OCI-LY1 (cell line): Measurements from ENCODE around the gene CHIT1.

Experiments
- H2AFZ ChIP-seq: fragments of 200-600 bp; sonication (generic), shearing (Covaris generic); 2 replicates; pipeline ENCODE4 v1.6.0; 2014; ENCODE audit warnings: antibody characterized with exemption, mild to moderate bottlenecking, low read length
- H3F3A ChIP-seq: fragments of 200-600 bp; sonication (generic), shearing (Covaris generic); 2 replicates; pipeline ENCODE4 v1.6.0; 2014; ENCODE audit warnings: mild to moderate bottlenecking, antibody characterized with exemption, low read length, moderate library complexity; ENCODE audit not compliant: insufficient read depth
- H3K27ac ChIP-seq: fragments of 200-600 bp; sonication (generic); 2 replicates; pipeline ENCODE4 v1.5.1; 2014; ENCODE audit warnings: low read length, mixed run types, mild to moderate bottlenecking, low read depth; ENCODE audit not compliant: poor library complexity, severe bottlenecking
- H3K27me3 ChIP-seq: fragments of 200-600 bp; sonication (generic); 2 replicates; pipeline ENCODE4 v1.6.0; 2014; ENCODE audit warnings: antibody characterized with exemption, mild to moderate bottlenecking, low read length, moderate library complexity; ENCODE audit not compliant: insufficient read depth
- H3K36me3 ChIP-seq: fragments of 200-600 bp; sonication (generic); 2 replicates; pipeline ENCODE4 v1.6.1; 2014; ENCODE audit warnings: mild to moderate bottlenecking, antibody characterized with exemption, low read length, moderate library complexity, mixed read lengths; ENCODE audit not compliant: insufficient read depth
- H3K4me1 ChIP-seq: fragments of 200-600 bp; sonication (generic); 2 replicates; pipeline ENCODE4 v1.5.1; 2014; ENCODE audit warnings: mild to moderate bottlenecking, low read length, moderate library complexity; ENCODE audit not compliant: insufficient read depth, severe bottlenecking
- H3K4me2 ChIP-seq: fragments of 200-600 bp; sonication (generic), shearing (Covaris generic); 2 replicates; pipeline ENCODE4 v1.6.1; 2014; ENCODE audit warnings: low read length
- H3K4me3 ChIP-seq: fragments of 200-600 bp; sonication (generic); 2 replicates; pipeline ENCODE4 v1.5.1; 2014; ENCODE audit warnings: low read length, low read depth, mild to moderate bottlenecking, mixed read lengths; ENCODE audit not compliant: poor library complexity, severe bottlenecking
- H3K79me2 ChIP-seq: fragments of 200-600 bp; shearing (Covaris generic); 2 replicates; pipeline ENCODE4 v1.6.1; 2016; ENCODE audit warnings: mixed run types, low read length, mixed read lengths; ENCODE audit not compliant: insufficient read depth
- H3K9ac ChIP-seq: fragments of 200-600 bp; sonication (generic), shearing (Covaris generic); 2 replicates; pipeline ENCODE4 v1.6.1; 2014; ENCODE audit warnings: mild to moderate bottlenecking, low read length, mixed read lengths
- H3K9me2 ChIP-seq: fragments of 200-600 bp; sonication (generic), shearing (Covaris generic); 2 replicates; pipeline ENCODE4 v1.6.1; 2014; ENCODE audit warnings: low read depth, mild to moderate bottlenecking, low read length, mixed read lengths
- H3K9me3 ChIP-seq: fragments of 200-600 bp; shearing (Covaris generic); 2 replicates; pipeline ENCODE4 v1.6.1; 2014; ENCODE audit warnings: low read length, mixed read lengths
- H4K20me1 ChIP-seq: fragments of 200-600 bp; sonication (generic), shearing (Covaris generic); 2 replicates; pipeline ENCODE4 v1.6.0; 2016; ENCODE audit warnings: mild to moderate bottlenecking, low read length; ENCODE audit not compliant: insufficient read depth
- CTCF ChIP-seq: fragments of 200-600 bp; sonication (generic), shearing (Covaris generic); IDR thresholded peaks from 2 replicates; pipeline ENCODE4 v1.5.1; 2017; ENCODE audit warnings: mild to moderate bottlenecking, antibody characterized with exemption, low read length, moderate library complexity, mixed read lengths
- EZH2 ChIP-seq: fragments of 200-600 bp; sonication (generic), shearing (Covaris generic); IDR thresholded peaks from 2 replicates; pipeline ENCODE4 v1.8.0; 2017; ENCODE audit warnings: borderline replicate concordance, mixed run types, mild to moderate bottlenecking, antibody characterized with exemption, low read length, moderate library complexity, mixed read lengths

Gene CHIT1

GRCh38 chr1:203206129-203206687, 23.3 kb downstream of the CHIT1 start:
- H3K27me3 ChIP-seq = peaks cover 6% of the 10 kb centered on the region; the same call in 1 of the 2 replicates
- H4K20me1 ChIP-seq = no peaks in the 10 kb centered on the region
- H3K4me2 ChIP-seq = no peak overlapping the region

GRCh38 chr1:203204756-203205155, 24.7 kb downstream of the CHIT1 start:
- no peaks in the 10 kb centered on the region for H3K9me2 ChIP-seq
- H3K9ac ChIP-seq = no peak overlapping the region
- no peak overlapping the region for H3K27ac ChIP-seq
- peaks cover 12% of the 10 kb centered on the region; the same call in 1 of the 2 replicates for H3K27me3 ChIP-seq
- H3K36me3 ChIP-seq = no peaks in the 10 kb centered on the region
- H3K9me3 ChIP-seq = no peaks in the 10 kb centered on the region
- TF ChIP-seq EZH2 (no peak), CTCF (no peak)
- no peaks in the 10 kb centered on the region for H3K79me2 ChIP-seq
- H4K20me1 ChIP-seq = no peaks in the 10 kb centered on the region
- no peak overlapping the region for H3K4me3 ChIP-seq
- no peaks in the 10 kb centered on the region for H3K4me1 ChIP-seq
- no peak overlapping the region for H2AFZ ChIP-seq
- H3K4me2 ChIP-seq = no peak overlapping the region
- H3F3A ChIP-seq = no peaks in the 10 kb centered on the region

More at GRCh38 chr1:203206129-203206687, 23.3 kb downstream of the CHIT1 start:
- H3K4me1 ChIP-seq = no peaks in the 10 kb centered on the region
- H3K36me3 ChIP-seq = no peaks in the 10 kb centered on the region
- no peak for TF ChIP-seq EZH2
- TF ChIP-seq CTCF = no peak
- no peak overlapping the region for H3K27ac ChIP-seq
- no peak overlapping the region for H3K9ac ChIP-seq
- H3F3A ChIP-seq = no peaks in the 10 kb centered on the region
- no peak overlapping the region for H2AFZ ChIP-seq
- H3K79me2 ChIP-seq = no peaks in the 10 kb centered on the region
- H3K9me2 ChIP-seq = no peaks in the 10 kb centered on the region
- H3K4me3 ChIP-seq = no peak overlapping the region
- no peaks in the 10 kb centered on the region for H3K9me3 ChIP-seq

- H3F3A ChIP-seq = no peaks in the 10 kb centered on the region
- H3K9me2 ChIP-seq = no peaks in the 10 kb centered on the region
- no peak overlapping the region for H3K27ac ChIP-seq
- no peaks in the 10 kb centered on the region for H3K79me2 ChIP-seq
- H3K9ac ChIP-seq = no peak overlapping the region
- no peak overlapping the region for H3K4me3 ChIP-seq
- H3K27me3 ChIP-seq = peaks cover 19% of the 10 kb centered on the region
- H3K4me2 ChIP-seq = no peak overlapping the region
- no peaks in the 10 kb centered on the region for H3K4me1 ChIP-seq
- H2AFZ ChIP-seq = no peak overlapping the region
- TF ChIP-seq EZH2 (no peak), CTCF (no peak)
- no peaks in the 10 kb centered on the region for H4K20me1 ChIP-seq
- no peaks in the 10 kb centered on the region for H3K9me3 ChIP-seq
- no peaks in the 10 kb centered on the region for H3K36me3 ChIP-seq
Measured at GRCh38 chr1:203202431-203203245, 26.8 kb downstream of the CHIT1 start.
